SK-N-SH (cell line): ENCODE measurements around the gene PANX2.

ENCODE experiments used
- CTCF ChIP-seq: fragments of 200-600 bp; sonication (generic); IDR thresholded peaks from 2 replicates; pipeline ENCODE4 v1.6.1; 2017; ENCODE audit warnings: antibody characterized with exemption, mild to moderate bottlenecking, moderate library complexity
- EZH2phosphoT487 ChIP-seq: fragments of 200-600 bp; sonication (generic); IDR thresholded peaks from 2 replicates; pipeline ENCODE4 v1.6.1; 2017; ENCODE audit warnings: low read depth, mixed run types, mild to moderate bottlenecking, antibody characterized with exemption, moderate library complexity, borderline replicate concordance
- FOXM1 ChIP-seq: IDR thresholded peaks from 2 replicates; pipeline ENCODE4 v1.4.0; 2012; ENCODE audit warnings: low read depth, mild to moderate bottlenecking
- JUND ChIP-seq: IDR thresholded peaks from 2 replicates; pipeline ENCODE4 v1.4.0; 2012
- RAD21 ChIP-seq: IDR thresholded peaks from 2 replicates; pipeline ENCODE4 v1.6.1; 2012; ENCODE audit warnings: mild to moderate bottlenecking, low read length
- RXRA ChIP-seq: IDR thresholded peaks from 2 replicates; pipeline ENCODE4 v1.4.0; 2012; ENCODE audit warnings: low read depth, mild to moderate bottlenecking, borderline replicate concordance
- SMC3 ChIP-seq: IDR thresholded peaks from 2 replicates; pipeline ENCODE4 v1.6.1; 2012; ENCODE audit warnings: low read depth, low read length, improper control_type of control experiment
- TAF1 ChIP-seq: IDR thresholded peaks from 2 replicates; pipeline ENCODE4 v1.6.1; 2012; ENCODE audit warnings: low read depth, mild to moderate bottlenecking, low read length, moderate library complexity, borderline replicate concordance

DNA sequence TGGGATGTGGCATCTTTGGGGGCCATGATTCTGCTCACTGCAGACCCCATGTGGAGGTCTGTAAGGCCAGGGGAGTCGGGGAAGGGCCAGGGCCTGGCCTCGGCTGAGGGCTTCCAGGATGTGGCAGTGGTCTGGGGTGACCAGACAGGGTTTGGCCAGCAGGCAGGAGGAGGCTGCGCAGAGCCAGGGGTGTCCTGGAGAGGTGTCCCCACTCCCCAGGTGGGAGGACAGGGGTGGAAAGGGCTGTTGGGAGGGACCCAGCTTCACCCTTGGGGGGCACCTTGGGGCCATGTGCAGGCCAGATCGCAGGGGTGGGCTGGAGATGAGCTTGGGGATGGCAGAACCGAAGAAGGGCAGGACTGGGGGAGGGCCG is 3.4 kb downstream of the PANX2 start:
- TF ChIP-seq FOXM1 (no peak), CTCF (no peak), JUND (no peak), TAF1 (no peak), EZH2phosphoT487 (no peak), RXRA (no peak), SMC3 (no peak), RAD21 (no peak)
